Measurements from ENCODE around the gene PCDHGB2. TPM values are rescaled to one million over a fixed set of nuclear protein-coding genes. Genes with fewer than 3 reads are reported as not detected.

PCDHGB2 gene
- polyA plus RNA-seq, 1 donor (not counting 4 experiments of a cell fraction or from before 2014, with no cell fraction given) = 0.12 TPM

DNA sequence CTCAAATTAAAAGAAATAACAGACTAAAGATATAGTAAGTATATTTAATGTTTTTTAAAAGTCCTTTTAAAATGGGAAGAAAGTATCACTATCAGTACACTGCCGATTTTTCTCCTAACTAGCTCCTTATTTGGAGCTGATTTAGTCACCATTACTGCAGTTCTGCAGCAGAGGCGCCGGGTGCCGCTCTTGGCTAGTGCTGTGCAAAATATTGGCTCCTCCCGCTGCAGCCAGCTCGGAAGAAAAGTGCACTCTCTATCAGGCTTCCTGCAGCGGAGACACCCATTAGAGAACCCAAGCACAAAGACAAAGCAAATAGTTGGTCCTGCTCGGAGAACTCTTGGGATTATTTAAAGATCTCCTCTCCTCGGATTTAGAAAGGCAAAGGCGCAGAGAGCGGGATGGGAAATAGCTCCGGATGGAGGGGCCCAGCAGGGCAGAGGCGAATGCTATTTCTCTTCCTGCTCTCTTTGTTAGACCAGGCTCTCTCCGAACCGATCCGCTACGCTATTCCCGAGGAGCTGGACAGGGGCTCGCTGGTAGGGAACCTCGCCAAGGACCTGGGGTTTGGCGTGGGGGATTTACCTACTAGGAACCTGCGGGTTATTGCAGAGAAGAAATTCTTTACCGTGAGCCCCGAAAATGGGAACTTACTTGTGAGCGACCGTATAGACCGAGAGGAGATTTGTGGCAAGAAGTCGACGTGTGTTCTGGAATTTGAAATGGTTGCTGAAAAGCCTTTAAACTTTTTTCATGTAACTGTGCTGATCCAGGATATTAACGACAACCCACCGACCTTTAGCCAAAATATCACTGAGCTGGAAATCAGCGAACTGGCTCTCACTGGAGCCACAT is 10.4 kb downstream of the PCDHGB2 start, which contains the start of gene PCDHGB3:
TSS of gene PCDHGB3 (plus strand) at position 249 of the 855 bp plus-strand sequence. CDS start at position 402, 153 bp downstream.
- Histone ChIP-seq H3K79me2 (ENCODE audit: control insufficient read depth, insufficient read depth, low read length) (no peaks in the 10 kb centered on the region), H3K9me1 (ENCODE audit: control insufficient read depth, extremely low read depth, insufficient read depth, low read length) (no peaks in the 10 kb centered on the region), H3K27me3 (ENCODE audit: control insufficient read depth, extremely low read depth, insufficient read depth, low read length) (peaks cover 42% of the 10 kb centered on the region), H4K20me1 (ENCODE audit: control insufficient read depth, extremely low read depth, insufficient read depth, low read length) (no peaks in the 10 kb centered on the region), H3K4me2 (ENCODE audit: control insufficient read depth, extremely low read depth, insufficient read depth, low read depth, low read length) (peak within 1 kb of the TSS; percentile 29), H3K27ac (ENCODE audit: control insufficient read depth, insufficient read depth, low read length) (no peak within 1 kb of the TSS), H3K4me3 (ENCODE audit: control insufficient read depth in 2 of 3, extremely low read depth in 1 of 3, insufficient read depth in 2 of 3, low read depth in 1 of 3, low read length in 3 of 3) (peak within 1 kb of the TSS in 2 of 3 experiments; percentile 1 to 31), H3K36me3 (ENCODE audit: control insufficient read depth in 2 of 2, extremely low read depth in 1 of 2, insufficient read depth in 2 of 2, low read length in 2 of 2) (no peaks in the 10 kb centered on the region), H3K9me3 (ENCODE audit: control insufficient read depth, low read depth, low read length) (peaks cover 33% of the 10 kb centered on the region), H3K9ac (ENCODE audit: control insufficient read depth, extremely low read depth, insufficient read depth, low read length) (no peak within 1 kb of the TSS), H2AFZ (ENCODE audit: control insufficient read depth, low read length) (peak within 1 kb of the TSS; percentile 33), H3K4me1 (ENCODE audit: control insufficient read depth, extremely low read depth, insufficient read depth, low read length) (no peaks in the 10 kb centered on the region)
- FAIRE-seq (no peak), DNase-seq (ENCODE audit: low read depth, low spot score) (no peak)
- dilution Hi-C loops (cut with MboI; ENCODE audit: extremely low pct_ligation_motif_present, low sequenced_read_pairs) = no loop called here
- TF ChIP-seq, protein P1, sequence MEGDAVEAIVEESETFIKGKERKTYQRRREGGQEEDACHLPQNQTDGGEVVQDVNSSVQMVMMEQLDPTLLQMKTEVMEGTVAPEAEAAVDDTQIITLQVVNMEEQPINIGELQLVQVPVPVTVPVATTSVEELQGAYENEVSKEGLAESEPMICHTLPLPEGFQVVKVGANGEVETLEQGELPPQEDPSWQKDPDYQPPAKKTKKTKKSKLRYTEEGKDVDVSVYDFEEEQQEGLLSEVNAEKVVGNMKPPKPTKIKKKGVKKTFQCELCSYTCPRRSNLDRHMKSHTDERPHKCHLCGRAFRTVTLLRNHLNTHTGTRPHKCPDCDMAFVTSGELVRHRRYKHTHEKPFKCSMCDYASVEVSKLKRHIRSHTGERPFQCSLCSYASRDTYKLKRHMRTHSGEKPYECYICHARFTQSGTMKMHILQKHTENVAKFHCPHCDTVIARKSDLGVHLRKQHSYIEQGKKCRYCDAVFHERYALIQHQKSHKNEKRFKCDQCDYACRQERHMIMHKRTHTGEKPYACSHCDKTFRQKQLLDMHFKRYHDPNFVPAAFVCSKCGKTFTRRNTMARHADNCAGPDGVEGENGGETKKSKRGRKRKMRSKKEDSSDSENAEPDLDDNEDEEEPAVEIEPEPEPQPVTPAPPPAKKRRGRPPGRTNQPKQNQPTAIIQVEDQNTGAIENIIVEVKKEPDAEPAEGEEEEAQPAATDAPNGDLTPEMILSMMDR (optimal IDR thresholded peaks at IDR 0.05 in 1 of 3, IDR thresholded peaks at IDR 0.05 in 1 of 3, conservative IDR thresholded peaks at IDR 0.05 in 1 of 3; ENCODE audit: extremely low read depth in 1 of 3, insufficient read depth in 2 of 3, low read length in 3 of 3) = peak; percentile 30 to 55 (median 31)
- TF ChIP-seq EZH2 (IDR thresholded peaks at IDR 0.05; ENCODE audit: low read length) = no peak

DNA sequence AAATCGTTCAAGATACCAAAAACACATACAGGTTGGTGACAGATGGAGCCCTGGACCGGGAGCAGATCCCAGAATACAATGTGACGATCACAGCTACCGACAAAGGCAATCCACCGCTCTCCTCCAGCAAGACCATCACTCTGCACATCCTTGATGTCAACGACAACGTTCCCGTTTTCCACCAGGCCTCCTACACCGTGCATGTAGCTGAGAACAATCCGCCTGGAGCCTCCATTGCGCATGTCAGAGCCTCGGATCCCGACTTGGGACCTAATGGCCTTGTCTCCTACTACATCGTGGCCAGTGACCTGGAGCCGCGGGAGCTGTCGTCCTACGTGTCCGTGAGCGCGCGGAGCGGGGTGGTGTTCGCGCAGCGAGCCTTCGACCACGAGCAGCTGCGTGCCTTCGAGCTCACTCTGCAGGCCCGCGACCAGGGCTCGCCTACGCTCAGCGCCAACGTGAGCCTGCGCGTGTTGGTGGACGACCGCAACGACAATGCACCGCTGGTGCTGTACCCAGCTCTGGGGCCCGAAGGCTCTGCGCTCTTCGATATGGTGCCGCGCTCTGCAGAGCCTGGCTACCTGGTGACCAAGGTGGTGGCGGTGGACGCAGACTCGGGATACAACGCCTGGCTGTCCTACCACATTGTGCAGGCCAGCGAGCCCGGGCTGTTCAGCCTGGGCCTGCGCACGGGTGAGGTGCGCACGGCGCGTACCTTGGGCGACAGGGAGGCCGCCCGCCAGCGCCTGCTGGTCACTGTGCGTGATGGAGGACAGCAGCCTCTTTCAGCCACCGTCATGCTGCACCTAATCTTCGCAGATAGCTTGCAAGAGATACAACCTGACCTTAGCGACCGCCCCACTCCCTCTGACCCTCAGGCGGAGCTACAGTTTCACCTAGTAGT is 12.0 kb downstream of the PCDHGB2 start:
- FAIRE-seq (no peak), DNase-seq (ENCODE audit: low read depth, low spot score) (no peak)
- H3K79me2 ChIP-seq (ENCODE audit: control insufficient read depth, insufficient read depth, low read length) = no peaks in the 10 kb centered on the region
- H2AFZ ChIP-seq (ENCODE audit: control insufficient read depth, low read length) = no peak overlapping the region
- H3K4me1 ChIP-seq (ENCODE audit: control insufficient read depth, extremely low read depth, insufficient read depth, low read length) = no peaks in the 10 kb centered on the region
- H3K9me3 ChIP-seq (ENCODE audit: control insufficient read depth, low read depth, low read length) = peaks cover 24% of the 10 kb centered on the region
- H3K27ac ChIP-seq (ENCODE audit: control insufficient read depth, insufficient read depth, low read length) = no peak overlapping the region
- H3K4me2 ChIP-seq (ENCODE audit: control insufficient read depth, extremely low read depth, insufficient read depth, low read depth, low read length) = no peak overlapping the region
- TF ChIP-seq EZH2 (IDR thresholded peaks at IDR 0.05; ENCODE audit: low read length) = no peak
- TF ChIP-seq, protein P1 (optimal IDR thresholded peaks at IDR 0.05 in 1 of 3, IDR thresholded peaks at IDR 0.05 in 1 of 3, conservative IDR thresholded peaks at IDR 0.05 in 1 of 3; ENCODE audit: extremely low read depth in 1 of 3, insufficient read depth in 2 of 3, low read length in 3 of 3) = no peak
- H3K9ac ChIP-seq (ENCODE audit: control insufficient read depth, extremely low read depth, insufficient read depth, low read length) = no peak overlapping the region
- H4K20me1 ChIP-seq (ENCODE audit: control insufficient read depth, extremely low read depth, insufficient read depth, low read length) = no peaks in the 10 kb centered on the region
- no peaks in the 10 kb centered on the region for H3K36me3 ChIP-seq (ENCODE audit: control insufficient read depth in 2 of 2, extremely low read depth in 1 of 2, insufficient read depth in 2 of 2, low read length in 2 of 2)
- no peak overlapping the region for H3K4me3 ChIP-seq (ENCODE audit: control insufficient read depth in 2 of 3, extremely low read depth in 1 of 3, insufficient read depth in 2 of 3, low read depth in 1 of 3, low read length in 3 of 3)
- dilution Hi-C loops (cut with MboI; ENCODE audit: extremely low pct_ligation_motif_present, low sequenced_read_pairs) = no loop called here
- peaks cover 33% of the 10 kb centered on the region for H3K27me3 ChIP-seq (ENCODE audit: control insufficient read depth, extremely low read depth, insufficient read depth, low read length)
- no peaks in the 10 kb centered on the region for H3K9me1 ChIP-seq (ENCODE audit: control insufficient read depth, extremely low read depth, insufficient read depth, low read length)
